Erythroblast (primary cell): Measurements from ENCODE around the gene EIF5A2.
"Not testable (repeated sequence)": the region's sequence is repeated elsewhere in the genome, so short reads cannot be mapped to it uniquely, and the experiment has no call there.

Source experiments
- GATA1 ChIP-seq: IDR thresholded peaks from 2 replicates; pipeline ENCODE4 v1.6.1; 2011; ENCODE audit warnings: low read depth, mild to moderate bottlenecking, control low read depth, low read length, moderate library complexity
- POLR2A ChIP-seq: IDR thresholded peaks from 2 replicates; pipeline ENCODE4 v1.6.1; 2011; ENCODE audit warnings: mild to moderate bottlenecking, low read length

- TF ChIP-seq POLR2A, GATA1: not testable (repeated sequence)
Observed at GRCh38 chr3:170933039-170933438, 24.6 kb upstream of the EIF5A2 start.
